ENCODE measurements around the gene CCNT1.
"Not testable (repeated sequence)": the region's sequence is repeated elsewhere in the genome, so short reads cannot be mapped to it uniquely, and the experiment has no call there.

Gene CCNT1

GRCh38 chr12:48645354-48645753, 71.2 kb downstream of the CCNT1 start:
- not testable (repeated sequence) for FAIRE-seq; DNase-seq (ENCODE audit: extremely low spot score, insufficient read length, low read depth)

GRCh38 chr12:48643011-48643410, 73.5 kb downstream of the CCNT1 start:
- FAIRE-seq (no peak), DNase-seq (ENCODE audit: extremely low spot score, insufficient read length, low read depth) (no peak)

GRCh38 chr12:48641752-48642555, 74.6 kb downstream of the CCNT1 start:
- FAIRE-seq; DNase-seq (ENCODE audit: extremely low spot score, insufficient read length, low read depth): not testable (repeated sequence)

GRCh38 chr12:48640854-48641253, 75.7 kb downstream of the CCNT1 start:
- FAIRE-seq (no peak), DNase-seq (ENCODE audit: extremely low spot score, insufficient read length, low read depth) (no peak)

GRCh38 chr12:48640428-48640827, 76.1 kb downstream of the CCNT1 start:
- DNase-seq (ENCODE audit: extremely low spot score, insufficient read length, low read depth) (no peak), FAIRE-seq (no peak)
